PFSK-1 (cell line): ENCODE measurements around the gene ANXA2.

Experiments
- FOXP2 ChIP-seq: optimal IDR thresholded peaks from 2 replicates; pipeline ENCODE3; 2011; ENCODE audit warnings: borderline replicate concordance, control low read depth, inconsistent platforms; ENCODE audit not compliant: insufficient read depth; ENCODE audit errors: extremely low read length, extremely low read depth
- POLR2AphosphoS5 ChIP-seq: IDR thresholded peaks from 2 replicates; pipeline ENCODE4 v1.6.1; 2012; ENCODE audit warnings: low read depth, mild to moderate bottlenecking, control low read depth, low read length, moderate library complexity
- SIN3A ChIP-seq: IDR thresholded peaks from 2 replicates; pipeline ENCODE4 v1.6.1; 2012; ENCODE audit warnings: mild to moderate bottlenecking, low read length, moderate library complexity, borderline replicate concordance; ENCODE audit not compliant: insufficient read depth
- TAF1 ChIP-seq: IDR thresholded peaks from 2 replicates; pipeline ENCODE4 v1.6.1; 2012; ENCODE audit warnings: low read length, control low read depth, borderline replicate concordance; ENCODE audit not compliant: insufficient read depth
- TF ChIP-seq, protein P1 (sequence below), 2 experiments: IDR thresholded peaks; 2 replicates each; pipeline versions ENCODE4 v1.6.1 to v1.8.0; 2011 to 2012; ENCODE audit warnings: low read depth in 2 of 2, low read length in 2 of 2, control low read depth in 1 of 2, inconsistent platforms in 1 of 2, mild to moderate bottlenecking in 1 of 2, moderate library complexity in 1 of 2; ENCODE audit not compliant: insufficient read depth in 1 of 2

DNA sequence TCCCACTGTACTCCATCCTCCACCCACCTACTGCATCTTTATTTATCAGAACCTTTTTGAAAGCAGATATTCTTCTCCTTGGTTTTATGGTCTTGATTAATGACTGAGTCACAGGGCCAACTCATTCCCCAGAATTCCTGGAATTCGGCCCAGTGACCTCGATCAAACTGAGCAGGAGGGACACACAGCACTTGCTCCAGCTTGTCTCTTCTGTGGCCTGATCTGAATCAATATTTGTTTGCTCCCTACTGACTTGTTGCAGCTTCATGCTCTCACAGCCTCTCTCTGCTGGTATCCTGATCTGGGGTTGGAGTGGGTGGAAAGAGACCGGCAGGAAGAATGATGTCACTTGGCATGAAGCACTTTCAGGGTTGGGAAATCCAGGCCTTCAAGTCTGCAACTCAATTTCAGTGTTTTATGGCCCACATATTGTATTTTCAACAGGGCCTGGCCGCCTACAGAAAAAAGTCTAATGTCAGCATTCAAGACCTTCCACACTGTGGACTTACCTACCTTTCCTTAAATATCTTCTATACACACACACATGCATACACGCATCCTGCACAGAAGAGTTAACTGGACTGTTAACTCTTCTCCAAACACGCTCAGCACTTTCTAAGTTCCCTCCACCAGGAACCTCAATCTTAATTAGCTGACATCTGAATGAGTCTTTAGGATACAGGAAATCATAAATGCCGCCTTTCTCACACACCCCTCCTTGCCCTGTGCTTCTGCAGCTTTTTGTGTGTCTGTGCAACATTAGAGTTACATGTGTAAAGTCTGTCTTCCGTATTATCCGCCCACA is 4.6 kb downstream of the ANXA2 start:
- TF ChIP-seq, protein P1, sequence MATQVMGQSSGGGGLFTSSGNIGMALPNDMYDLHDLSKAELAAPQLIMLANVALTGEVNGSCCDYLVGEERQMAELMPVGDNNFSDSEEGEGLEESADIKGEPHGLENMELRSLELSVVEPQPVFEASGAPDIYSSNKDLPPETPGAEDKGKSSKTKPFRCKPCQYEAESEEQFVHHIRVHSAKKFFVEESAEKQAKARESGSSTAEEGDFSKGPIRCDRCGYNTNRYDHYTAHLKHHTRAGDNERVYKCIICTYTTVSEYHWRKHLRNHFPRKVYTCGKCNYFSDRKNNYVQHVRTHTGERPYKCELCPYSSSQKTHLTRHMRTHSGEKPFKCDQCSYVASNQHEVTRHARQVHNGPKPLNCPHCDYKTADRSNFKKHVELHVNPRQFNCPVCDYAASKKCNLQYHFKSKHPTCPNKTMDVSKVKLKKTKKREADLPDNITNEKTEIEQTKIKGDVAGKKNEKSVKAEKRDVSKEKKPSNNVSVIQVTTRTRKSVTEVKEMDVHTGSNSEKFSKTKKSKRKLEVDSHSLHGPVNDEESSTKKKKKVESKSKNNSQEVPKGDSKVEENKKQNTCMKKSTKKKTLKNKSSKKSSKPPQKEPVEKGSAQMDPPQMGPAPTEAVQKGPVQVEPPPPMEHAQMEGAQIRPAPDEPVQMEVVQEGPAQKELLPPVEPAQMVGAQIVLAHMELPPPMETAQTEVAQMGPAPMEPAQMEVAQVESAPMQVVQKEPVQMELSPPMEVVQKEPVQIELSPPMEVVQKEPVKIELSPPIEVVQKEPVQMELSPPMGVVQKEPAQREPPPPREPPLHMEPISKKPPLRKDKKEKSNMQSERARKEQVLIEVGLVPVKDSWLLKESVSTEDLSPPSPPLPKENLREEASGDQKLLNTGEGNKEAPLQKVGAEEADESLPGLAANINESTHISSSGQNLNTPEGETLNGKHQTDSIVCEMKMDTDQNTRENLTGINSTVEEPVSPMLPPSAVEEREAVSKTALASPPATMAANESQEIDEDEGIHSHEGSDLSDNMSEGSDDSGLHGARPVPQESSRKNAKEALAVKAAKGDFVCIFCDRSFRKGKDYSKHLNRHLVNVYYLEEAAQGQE (IDR thresholded peaks at IDR 0.05; ENCODE audit: insufficient read depth in 1 of 2, low read depth in 2 of 2, low read length in 2 of 2), result no peak
- TF ChIP-seq POLR2AphosphoS5 (peak; percentile 90), TAF1 (no peak), SIN3A (peak; percentile 20; the same call in 1 of the 2 replicates), FOXP2 (peak; percentile 79)
